GM21526 (cell line): ENCODE measurements around the gene SULF2.

Experiments used
- ATAC-seq: cut with Tn5 transposase; IDR thresholded peaks from one replicate; pipeline ENCODE4 v1.9.1; 2021; ENCODE audit warnings: moderate library complexity; ENCODE audit not compliant: unreplicated experiment, low FRiP score

SULF2 gene

GRCh38 chr20:47765271-47765670, 20.0 kb downstream of the SULF2 start:
- no peak for ATAC-seq

- no peak for ATAC-seq
Observed at GRCh38 chr20:47764154-47764733, 21.0 kb downstream of the SULF2 start.

- ATAC-seq = no peak
Observed at GRCh38 chr20:47762699-47763268, 22.5 kb downstream of the SULF2 start.

GRCh38 chr20:47761482-47762047, 23.7 kb downstream of the SULF2 start:
- no peak for ATAC-seq

- no peak for ATAC-seq
Observed at GRCh38 chr20:47760686-47761481, 24.4 kb downstream of the SULF2 start.

GRCh38 chr20:47758517-47759450, 26.5 kb downstream of the SULF2 start:
- ATAC-seq = no peak

- ATAC-seq = no peak
Observed at GRCh38 chr20:47757145-47758035, 27.9 kb downstream of the SULF2 start.

- ATAC-seq = no peak
Observed at GRCh38 chr20:47754946-47755652, 30.2 kb downstream of the SULF2 start.

- no peak for ATAC-seq
Observed at GRCh38 chr20:47754388-47754715, 30.9 kb downstream of the SULF2 start.

- no peak for ATAC-seq
Observed at GRCh38 chr20:47753576-47754387, 31.5 kb downstream of the SULF2 start.

GRCh38 chr20:47751449-47751848, 33.8 kb downstream of the SULF2 start:
- ATAC-seq = no peak

GRCh38 chr20:47749339-47749738, 35.9 kb downstream of the SULF2 start:
- ATAC-seq = no peak

- no peak for ATAC-seq
Observed at GRCh38 chr20:47748823-47749222, 36.5 kb downstream of the SULF2 start.

GRCh38 chr20:47748069-47748468, 37.2 kb downstream of the SULF2 start:
- no peak for ATAC-seq

GRCh38 chr20:47747669-47748031, 37.6 kb downstream of the SULF2 start:
- ATAC-seq = no peak

- ATAC-seq = no peak
Observed at GRCh38 chr20:47744803-47745202, 40.5 kb downstream of the SULF2 start.

- ATAC-seq = no peak
Observed at GRCh38 chr20:47743671-47744070, 41.6 kb downstream of the SULF2 start.
